Urothelium cell line (cell line): ENCODE measurements around the gene FGFR2.

Experiments used
- DNase-seq: peaks from one replicate; pipeline ENCODE4 v3.0.0; 2011; ENCODE audit warnings: low spot score, mixed read lengths
- FAIRE-seq: peaks from 2 replicates; lab custom pipeline; 2011; peaks lifted over from hg19 to GRCh38; lab: Jason Lieb, UNC

The FGFR2 gene

DNA sequence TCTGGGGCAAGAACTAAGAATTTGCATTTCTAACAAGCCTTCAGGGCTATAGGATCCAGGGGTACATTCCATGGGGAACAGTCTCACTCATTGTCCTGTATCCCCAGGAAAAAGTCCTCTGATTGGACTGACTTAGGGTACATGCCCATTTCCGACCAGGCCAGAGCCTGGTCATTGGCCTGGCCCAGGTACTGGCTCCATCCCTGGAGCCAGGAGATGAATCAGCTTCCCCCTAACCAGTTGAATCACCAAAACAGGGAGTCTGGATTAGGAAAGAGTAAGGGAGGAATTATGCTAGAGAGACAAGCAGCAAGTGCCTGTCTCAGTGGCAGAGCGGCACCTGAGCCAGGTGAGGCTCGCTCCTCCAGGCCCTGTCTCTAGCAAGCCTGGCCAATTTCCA lies 137.5 kb downstream of the FGFR2 start:
- FAIRE-seq (no peak), DNase-seq (peak; percentile 19)

- peak; percentile 60 for DNase-seq
- FAIRE-seq = no peak
Measured at GRCh38 chr10:121459622-121460453, 138.4 kb downstream of the FGFR2 start.

GRCh38 chr10:121459279-121459621 lies 139.0 kb downstream of the FGFR2 start:
- FAIRE-seq = no peak
- no peak for DNase-seq

- FAIRE-seq (no peak), DNase-seq (no peak)
Measured at GRCh38 chr10:121457729-121458128, 140.5 kb downstream of the FGFR2 start.

GRCh38 chr10:121455377-121455776 lies 142.9 kb downstream of the FGFR2 start:
- no peak for DNase-seq

GRCh38 chr10:121454781-121455180 lies 143.5 kb downstream of the FGFR2 start:
- DNase-seq (no peak), FAIRE-seq (no peak)

More at GRCh38 chr10:121455377-121455776, 142.9 kb downstream of the FGFR2 start:
- no peak for FAIRE-seq

GRCh38 chr10:121453160-121453559 lies 145.1 kb downstream of the FGFR2 start:
- DNase-seq (no peak), FAIRE-seq (no peak)

DNA sequence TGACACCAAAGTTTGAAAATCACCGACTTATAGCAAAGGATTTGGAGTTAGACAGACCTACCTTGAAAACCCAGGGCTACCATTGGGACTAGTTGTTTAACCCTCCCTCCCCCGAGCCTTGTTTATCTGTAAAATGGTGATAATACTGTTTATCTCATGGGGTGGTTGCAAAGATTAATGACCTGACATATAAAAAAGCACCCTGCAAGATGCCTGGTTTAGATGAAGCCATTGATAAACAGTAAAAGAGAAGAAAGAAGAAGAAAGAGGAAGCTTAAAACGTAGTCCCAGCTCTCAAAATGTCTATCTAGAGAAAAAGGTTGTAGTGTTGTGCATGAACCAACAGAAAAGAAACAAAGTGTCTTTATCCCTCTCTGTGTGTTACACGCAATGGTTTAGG lies 145.7 kb downstream of the FGFR2 start:
- FAIRE-seq = no peak
- no peak for DNase-seq

- no peak for DNase-seq
- FAIRE-seq = no peak
Measured at GRCh38 chr10:121450247-121450646, 148.0 kb downstream of the FGFR2 start.

DNA sequence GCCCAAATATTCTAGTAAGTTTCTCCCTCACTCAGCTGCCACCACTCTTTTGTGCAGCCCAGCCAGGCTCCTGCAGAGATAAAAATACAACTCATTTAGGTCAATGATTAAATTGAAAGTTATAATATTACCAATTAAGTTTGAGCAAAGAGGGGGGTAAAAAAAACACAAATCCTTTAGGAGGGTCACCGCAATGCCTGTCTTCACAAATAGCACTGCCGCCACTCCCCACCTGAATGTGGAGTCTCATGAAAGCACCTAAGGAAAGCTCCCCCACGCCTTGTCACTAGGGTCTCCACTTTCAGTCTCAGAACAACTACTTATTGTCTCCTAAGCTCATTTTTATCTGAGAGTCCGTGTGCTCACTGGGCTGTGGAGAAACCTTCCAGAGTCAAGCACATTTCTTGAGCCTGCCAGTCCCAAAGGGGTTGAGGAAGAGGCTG lies 148.7 kb downstream of the FGFR2 start:
- FAIRE-seq = no peak
- DNase-seq = no peak

DNA sequence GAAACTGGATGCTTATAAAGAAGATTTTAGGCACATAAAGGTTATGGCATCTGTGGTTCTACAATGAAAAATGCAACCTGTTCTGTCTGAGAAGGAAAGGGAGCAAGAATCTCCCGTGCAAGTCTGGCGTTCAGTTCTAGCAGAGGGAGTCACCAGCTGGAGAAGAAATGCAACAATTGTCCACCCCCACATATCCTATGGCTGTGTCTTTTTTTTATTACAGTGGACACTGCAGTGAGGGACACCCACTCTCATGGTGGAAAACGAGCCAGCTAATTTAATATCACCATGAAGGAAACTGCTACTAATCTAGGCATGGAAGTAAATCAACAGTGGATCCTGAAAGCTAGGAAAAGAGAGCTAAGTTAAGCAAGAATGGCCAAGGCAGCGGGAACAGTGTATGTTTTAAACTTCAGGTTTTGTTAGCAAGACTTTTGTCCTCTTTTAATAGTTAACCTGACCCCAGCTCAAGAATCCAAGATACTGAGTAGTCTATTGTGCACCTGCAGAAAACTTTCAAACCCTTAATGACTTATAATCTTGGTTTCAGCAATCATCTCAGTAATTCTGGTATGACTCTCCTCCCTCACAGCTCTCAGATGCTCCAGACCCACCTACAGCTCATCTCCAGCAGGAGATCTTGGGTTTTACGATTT lies 149.3 kb downstream of the FGFR2 start:
- FAIRE-seq (no peak), DNase-seq (no peak)

DNA sequence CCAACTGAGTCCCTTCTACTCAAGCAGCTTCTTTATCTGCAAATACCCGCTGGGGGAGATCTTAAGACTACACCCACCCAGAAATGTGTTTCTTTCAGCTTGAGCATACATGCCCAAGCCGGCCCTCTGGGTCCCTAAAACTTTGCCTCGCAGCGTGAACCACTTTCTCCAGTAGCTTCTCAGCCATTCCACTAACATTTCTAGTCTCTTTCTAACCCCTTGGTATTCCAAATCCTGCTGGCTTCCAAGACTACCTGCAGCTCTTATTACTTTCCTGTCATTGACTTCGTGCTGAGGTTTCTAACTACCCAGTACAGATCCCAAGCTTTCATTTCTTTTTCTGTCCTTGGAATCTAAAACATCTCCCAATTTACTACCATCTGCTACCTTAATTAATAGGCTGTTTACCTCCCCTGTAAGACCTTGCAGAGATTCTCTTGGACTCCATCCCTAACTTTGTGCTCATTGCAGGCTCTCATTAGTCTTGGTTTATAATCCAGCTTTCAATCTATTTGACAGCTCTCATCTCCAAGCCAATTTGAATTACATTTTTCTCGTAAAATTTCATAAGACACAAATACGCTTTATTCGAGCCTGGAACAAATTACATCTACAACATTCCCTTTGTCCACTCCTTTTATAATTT lies 153.6 kb downstream of the FGFR2 start:
- DNase-seq = no peak
- FAIRE-seq = no peak

- DNase-seq = no peak
- FAIRE-seq = no peak
Measured at GRCh38 chr10:121442086-121442935, 155.9 kb downstream of the FGFR2 start.

DNA sequence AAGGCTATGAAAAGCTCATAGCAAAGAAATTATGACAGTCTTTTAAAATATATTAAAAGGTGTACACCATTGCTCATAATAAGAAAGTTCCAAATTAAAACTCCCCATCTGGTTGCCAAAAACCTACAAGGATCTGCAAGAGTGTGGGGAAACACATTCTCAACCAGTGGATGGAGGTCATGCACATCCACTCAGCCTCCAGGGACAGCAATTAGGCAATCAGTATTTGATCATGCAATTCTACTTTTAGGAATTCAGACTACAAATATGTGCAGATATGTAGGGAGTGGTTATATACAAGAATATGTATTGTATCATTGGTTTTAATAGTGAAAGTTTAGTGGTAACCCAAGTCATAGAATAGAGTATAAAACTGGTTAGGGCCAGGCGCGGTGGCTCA lies 157.8 kb downstream of the FGFR2 start:
- no peak for DNase-seq
- FAIRE-seq = no peak

DNA sequence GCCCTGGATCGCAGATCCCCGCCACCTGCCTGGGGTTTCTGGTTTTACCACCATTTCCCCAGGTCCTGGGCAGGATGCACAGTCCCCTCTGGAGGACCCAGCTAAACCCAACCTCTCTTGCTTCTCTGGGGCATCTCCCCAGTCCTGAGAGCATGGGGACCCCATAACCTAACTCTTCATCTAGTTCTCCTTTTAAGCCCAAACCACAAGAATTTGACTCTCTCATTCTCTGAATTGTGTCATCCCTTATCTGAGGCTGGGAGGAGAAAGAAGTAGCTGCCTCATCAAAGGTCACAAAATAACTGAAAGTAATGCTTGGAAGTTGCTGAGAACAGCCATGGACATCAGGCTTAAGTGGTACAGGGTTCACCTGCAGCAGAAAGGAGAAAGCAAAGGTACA lies 159.9 kb downstream of the FGFR2 start:
- FAIRE-seq = no peak

GRCh38 chr10:121437596-121437995 lies 160.6 kb downstream of the FGFR2 start:
- DNase-seq = no peak
- FAIRE-seq = no peak

More for the DNA sequence above, 159.9 kb downstream of the FGFR2 start:
- DNase-seq = no peak

DNA sequence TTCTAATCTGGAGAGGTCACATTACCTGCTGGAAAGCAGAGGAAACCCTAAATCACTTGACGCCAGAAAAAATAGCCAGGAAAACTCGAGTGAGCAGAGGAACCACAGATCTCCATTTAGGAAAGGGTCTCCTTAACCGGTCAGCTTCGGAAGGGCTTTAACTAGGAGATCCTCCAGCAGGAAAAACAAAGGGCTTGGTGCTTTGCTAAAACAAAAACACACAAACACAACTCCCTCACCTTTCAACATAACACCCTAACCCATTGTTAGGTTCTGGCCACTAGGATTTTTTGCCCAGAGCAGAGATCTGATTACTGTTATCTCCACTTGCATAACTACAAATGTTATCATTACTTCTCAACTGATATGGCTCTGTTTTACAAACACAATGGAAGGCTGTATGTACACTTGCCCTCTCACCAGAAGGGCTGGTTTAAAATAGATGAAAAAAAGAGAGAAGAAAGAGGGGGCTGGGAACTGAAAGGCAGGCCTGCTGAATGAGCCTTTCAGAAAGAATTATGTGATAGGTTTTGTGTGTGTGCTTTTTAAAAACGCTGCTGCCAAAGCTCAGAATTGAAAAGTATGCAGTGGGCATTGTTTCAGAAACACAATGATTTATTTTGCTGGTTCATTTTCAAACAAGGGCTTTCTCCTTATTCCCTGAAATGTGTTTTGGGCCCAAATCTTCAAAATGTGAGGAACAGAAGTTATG lies 161.5 kb downstream of the FGFR2 start:
- no peak for FAIRE-seq
- DNase-seq = no peak

GRCh38 chr10:121436281-121436629 lies 162.0 kb downstream of the FGFR2 start:
- DNase-seq (no peak), FAIRE-seq (no peak)

- DNase-seq = no peak
- FAIRE-seq = no peak
Measured at GRCh38 chr10:121435099-121435875, 163.0 kb downstream of the FGFR2 start.

DNA sequence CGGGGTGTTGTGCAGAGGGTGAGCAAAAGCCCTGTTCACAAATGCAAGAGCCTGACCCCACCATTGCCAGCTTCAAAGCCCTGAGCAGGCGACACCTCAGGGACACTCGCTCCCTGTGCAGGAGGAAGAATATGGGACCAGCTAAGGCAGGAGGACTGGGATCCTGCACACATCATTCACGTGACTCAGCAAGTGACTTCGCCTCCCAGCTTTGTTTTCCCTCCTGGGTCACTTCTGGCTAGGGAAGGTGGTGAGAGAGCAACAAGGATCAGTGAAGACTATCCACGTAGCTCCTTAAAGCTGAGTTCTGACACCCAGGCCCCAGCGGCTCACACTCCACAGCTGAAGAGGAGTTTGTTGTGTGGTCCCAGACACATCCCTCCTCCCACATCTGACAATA lies 164.3 kb downstream of the FGFR2 start:
- FAIRE-seq = no peak
- no peak for DNase-seq
